HG03095 (cell line): ENCODE results near the gene SH3YL1.

Experiments
- ATAC-seq: cut with Tn5 transposase; IDR thresholded peaks from one replicate; pipeline ENCODE4 v1.9.1; 2021; ENCODE audit warnings: moderate library complexity; ENCODE audit not compliant: unreplicated experiment

SH3YL1 gene

GRCh38 chr2:258933-259332 lies 4.9 kb downstream of the SH3YL1 start:
- ATAC-seq: no peak

- no peak for ATAC-seq
These were observed 6.0 kb downstream of the SH3YL1 start for GRCh38 chr2:257842-258241.

DNA sequence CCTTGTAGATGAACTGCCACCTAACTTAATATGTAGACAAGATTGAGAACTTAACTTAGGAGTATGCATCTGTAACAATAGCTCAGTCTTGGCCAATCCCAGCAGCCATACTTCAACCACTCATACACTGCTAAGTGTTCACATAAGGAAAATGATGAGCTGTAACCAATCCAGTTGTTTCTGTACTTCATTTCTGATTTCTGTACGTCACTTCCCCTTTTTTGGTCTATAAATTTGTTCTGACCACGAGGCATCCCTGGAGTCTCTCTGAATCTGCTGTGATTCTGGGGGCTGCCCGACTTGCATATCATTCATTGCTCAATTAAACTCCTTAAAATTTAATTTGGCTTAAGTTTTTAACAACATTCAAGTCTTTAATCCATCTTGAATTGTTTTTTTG lies 6.4 kb downstream of the SH3YL1 start:
- ATAC-seq: no peak

DNA sequence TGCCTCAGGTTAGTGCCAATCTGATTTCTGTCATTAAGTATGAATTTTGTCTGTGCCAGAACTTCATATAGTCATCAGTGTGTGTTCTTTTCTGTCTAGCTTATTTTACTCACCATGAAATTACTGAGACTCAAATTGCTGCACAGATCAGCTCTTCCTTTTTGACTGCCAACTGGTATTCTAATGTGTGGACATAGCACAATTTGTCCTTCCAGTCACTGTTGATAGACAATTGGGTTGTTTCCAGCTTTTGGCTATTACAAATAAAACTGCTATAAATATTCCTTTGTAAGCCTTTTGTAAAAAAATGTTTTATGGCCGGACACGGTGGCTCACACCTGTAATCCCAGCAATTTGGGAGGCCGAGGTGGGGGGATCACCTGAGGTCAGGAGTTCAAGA lies 7.7 kb downstream of the SH3YL1 start:
- ATAC-seq: no peak

GRCh38 chr2:255195-255594 lies 8.6 kb downstream of the SH3YL1 start:
- no peak for ATAC-seq

- ATAC-seq: no peak
These were observed 9.6 kb downstream of the SH3YL1 start for GRCh38 chr2:254241-254640.

- ATAC-seq: no peak
These were observed 10.6 kb downstream of the SH3YL1 start for GRCh38 chr2:253202-253638.

GRCh38 chr2:252001-252602 lies 11.7 kb downstream of the SH3YL1 start:
- no peak for ATAC-seq

DNA sequence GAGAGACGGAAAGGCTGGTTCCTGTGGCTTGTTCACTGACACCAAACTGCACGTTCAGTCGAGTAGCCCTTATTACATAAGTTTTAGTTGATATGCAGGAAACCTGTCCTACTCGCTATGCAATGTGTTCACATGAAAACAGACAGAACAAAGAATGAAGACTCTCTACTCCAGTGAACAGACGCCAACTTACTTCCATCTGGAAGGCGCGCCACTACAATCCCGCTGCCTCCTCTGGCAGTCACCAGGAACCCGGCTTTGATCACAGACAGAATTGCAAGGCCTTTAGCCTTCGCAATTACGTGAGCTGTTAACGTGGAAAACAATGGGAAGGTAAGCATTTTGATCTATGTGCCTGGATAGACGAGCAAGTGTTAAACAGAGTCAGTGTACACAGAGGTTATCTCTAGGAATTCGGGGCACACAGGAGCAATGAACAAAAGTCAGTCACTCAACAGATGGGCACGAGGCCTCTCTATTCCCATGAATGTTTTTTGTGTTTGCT lies 14.2 kb downstream of the SH3YL1 start:
- no peak for ATAC-seq

GRCh38 chr2:248724-249123 lies 15.1 kb downstream of the SH3YL1 start:
- no peak for ATAC-seq

DNA sequence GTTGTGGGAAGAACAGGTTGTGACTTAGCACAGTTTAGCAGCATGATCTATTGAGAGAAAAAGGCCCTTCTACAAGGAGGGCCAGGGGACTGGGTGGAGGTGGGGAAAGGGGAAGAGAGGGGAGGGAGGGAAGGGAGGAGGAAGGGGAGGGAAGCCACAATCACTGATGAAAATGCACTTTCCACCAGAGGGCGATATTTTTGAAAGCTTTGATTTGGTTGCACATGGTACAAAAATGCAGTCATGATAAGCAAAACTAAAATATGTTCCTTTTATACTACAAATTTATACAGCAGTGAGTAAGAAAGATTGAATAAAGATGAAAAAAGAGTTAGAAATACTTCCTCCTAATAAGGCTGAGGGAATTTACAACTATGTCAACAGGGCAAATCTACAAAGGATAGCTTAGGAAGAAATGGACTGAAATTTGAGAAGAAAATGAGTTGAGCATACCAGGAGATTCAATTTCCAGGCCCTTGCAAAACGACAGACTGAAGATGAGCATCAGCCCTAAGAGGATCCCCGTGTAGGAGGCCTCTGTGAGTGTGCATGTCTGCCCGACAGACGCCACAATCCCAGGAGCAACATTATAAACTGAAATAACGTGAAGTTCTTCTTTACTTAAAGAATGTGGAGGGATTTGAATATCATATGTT lies 17.2 kb downstream of the SH3YL1 start:
- ATAC-seq: peak; percentile 74

DNA sequence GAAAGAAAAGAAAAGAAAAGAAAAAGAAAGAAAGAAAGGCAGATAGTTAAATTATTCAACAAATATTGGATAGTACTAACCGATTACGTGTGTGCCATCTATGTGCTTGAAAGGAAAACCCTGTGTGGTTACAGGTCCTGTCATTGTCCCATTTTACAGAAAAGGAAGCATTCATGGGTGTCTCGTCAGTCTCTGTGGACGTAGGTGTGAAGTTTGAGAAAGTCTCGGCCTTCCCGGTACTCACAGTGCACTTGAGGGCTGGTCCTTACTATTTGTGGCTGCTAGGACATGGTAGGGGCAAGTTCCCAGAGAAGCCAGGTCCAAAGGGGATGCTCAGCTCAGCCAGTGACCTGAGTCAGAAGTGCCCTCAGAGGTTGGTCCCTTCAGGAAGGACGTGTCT lies 19.3 kb downstream of the SH3YL1 start:
- ATAC-seq: no peak

DNA sequence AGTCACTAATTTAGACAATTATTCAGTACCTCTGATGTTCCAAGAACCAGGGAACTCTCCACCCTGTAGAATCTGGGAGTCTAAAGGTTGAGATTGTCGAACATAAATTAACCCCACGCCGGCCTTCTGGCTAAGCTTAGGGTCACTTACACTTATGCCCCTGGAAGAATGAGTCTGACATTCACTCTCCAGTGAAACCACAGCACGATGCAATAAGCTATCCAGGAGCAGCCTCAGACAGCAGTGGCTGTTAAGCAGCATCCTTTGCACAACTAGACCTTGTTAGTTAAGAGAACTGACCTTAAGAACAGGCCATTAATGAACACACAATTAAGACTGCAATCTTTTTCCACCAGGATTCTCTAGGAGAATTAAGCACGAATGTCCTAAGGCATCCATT lies 25.0 kb downstream of the SH3YL1 start:
- ATAC-seq: no peak

GRCh38 chr2:238431-238830 lies 25.4 kb downstream of the SH3YL1 start:
- ATAC-seq: no peak

GRCh38 chr2:237878-238277 lies 26.0 kb downstream of the SH3YL1 start:
- ATAC-seq: no peak

DNA sequence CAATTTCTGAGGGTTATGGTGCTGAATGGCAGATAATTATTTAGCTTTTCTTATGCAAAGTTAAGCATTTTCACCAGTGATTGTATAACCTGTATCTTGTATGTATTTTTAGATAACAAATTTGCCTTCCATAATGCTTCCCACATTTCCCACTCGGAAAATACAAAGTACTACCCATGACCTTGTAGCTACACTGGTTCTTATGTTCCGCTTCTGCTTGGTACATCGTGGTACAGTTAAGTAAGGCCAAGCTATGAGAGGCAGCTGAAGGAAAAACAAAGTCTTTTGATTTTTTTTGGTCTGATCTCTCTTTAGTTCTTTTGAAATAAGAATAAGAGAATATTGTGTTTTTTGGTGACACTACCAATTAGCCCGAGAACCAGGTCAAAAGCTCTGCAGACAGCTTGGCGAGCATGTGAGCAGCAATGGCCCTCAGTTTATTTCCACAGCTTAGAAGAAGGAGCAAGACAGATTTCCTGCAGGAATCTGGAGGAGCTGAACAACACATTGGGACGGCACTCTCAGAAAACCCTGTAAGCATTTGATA lies 26.8 kb downstream of the SH3YL1 start:
- ATAC-seq: no peak

GRCh38 chr2:234421-234820 lies 29.4 kb downstream of the SH3YL1 start:
- no peak for ATAC-seq

DNA sequence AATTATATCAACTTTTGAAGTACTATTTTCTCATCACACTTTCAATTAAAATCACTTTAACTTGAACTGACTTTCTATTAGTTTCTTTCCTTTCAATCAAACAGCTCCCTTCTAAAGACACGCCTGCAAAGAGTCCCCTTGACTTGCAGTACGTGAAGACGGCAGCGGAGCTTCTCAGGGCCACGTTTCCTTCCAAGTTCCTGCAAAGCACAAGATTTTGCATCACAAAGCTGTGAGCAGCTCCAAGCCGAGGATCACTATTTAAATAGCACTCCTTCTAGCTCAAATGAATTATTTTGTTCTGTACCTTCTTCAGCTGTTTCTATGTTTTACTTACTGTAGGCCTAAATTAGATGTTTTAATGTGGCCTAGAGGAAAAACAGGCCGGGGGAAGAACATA lies 30.8 kb downstream of the SH3YL1 start:
- no peak for ATAC-seq

GRCh38 chr2:231521-232185 lies 32.2 kb downstream of the SH3YL1 start:
- no peak for ATAC-seq

GRCh38 chr2:228518-229278 lies 35.1 kb downstream of the SH3YL1 start:
- ATAC-seq: no peak

DNA sequence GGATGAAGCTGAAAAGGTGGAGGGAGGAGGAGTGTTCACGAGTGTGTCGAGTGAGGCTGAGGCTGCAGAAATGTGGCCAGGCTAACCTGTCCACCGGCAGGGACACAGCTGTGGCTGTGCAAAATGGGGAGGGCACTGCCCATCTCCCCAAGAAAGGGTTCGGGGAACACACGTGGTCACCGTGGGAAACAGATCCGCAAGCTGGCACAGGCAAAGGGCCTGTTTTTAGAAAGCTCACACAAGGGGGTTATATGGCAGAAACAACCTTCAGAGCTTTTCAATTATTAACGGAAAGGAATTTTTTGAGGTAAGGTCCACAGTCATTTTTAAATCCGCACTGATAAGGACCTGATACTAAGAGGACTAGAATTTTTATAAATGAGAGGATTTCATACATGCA lies 35.7 kb downstream of the SH3YL1 start:
- no peak for ATAC-seq
